GM12864 (cell line): Measurements from ENCODE around the gene SH3D21.

Source experiments
- DNase-seq: peaks from one replicate; pipeline ENCODE4 v3.0.0-alpha.2; 2011; ENCODE audit warnings: low read depth
- H3K4me3 ChIP-seq: 2 replicates; pipeline ENCODE4 v1.5.1; 2011; ENCODE audit warnings: mild to moderate bottlenecking, low read depth, low read length, control low read depth
- CTCF ChIP-seq: IDR thresholded peaks from 2 replicates; pipeline ENCODE4 v1.5.1; 2011; ENCODE audit warnings: low read depth, mild to moderate bottlenecking, moderate library complexity, low read length, control low read depth, inconsistent platforms; ENCODE audit errors: missing control alignments

The SH3D21 gene

DNA sequence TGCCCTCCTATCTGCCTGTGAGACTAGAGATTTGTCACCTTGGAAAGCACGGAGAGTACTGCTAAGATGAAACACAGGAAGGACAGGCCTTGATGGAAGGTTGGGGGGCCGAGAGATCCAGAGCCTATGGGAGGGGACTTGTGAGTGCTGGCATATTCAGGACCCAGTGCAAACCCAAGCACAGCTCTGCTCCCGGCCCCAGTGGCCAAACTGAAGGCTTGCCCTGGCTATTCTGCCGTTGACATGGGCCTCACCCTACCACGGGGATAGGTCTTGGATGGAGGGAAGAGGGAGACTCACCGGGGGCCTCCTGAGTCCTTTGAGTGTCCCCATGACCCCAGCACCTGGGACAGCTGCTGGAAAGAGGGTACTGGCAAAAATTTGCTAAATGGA is 21.9 kb downstream of the SH3D21 start:
- no peak for DNase-seq
- TF ChIP-seq CTCF = no peak
- H3K4me3 ChIP-seq = no peak overlapping the region

- no peak for DNase-seq
- no peak overlapping the region for H3K4me3 ChIP-seq
- TF ChIP-seq CTCF = no peak
Measured at GRCh38 chr1:36328713-36329112, 22.5 kb downstream of the SH3D21 start.

- TF ChIP-seq CTCF = no peak
- DNase-seq = no peak
- H3K4me3 ChIP-seq = no peak overlapping the region
Measured at GRCh38 chr1:36329817-36330216, 23.6 kb downstream of the SH3D21 start.

GRCh38 chr1:36330940-36331339 is 24.8 kb downstream of the SH3D21 start:
- no peak overlapping the region for H3K4me3 ChIP-seq
- DNase-seq = no peak
- no peak for TF ChIP-seq CTCF

DNA sequence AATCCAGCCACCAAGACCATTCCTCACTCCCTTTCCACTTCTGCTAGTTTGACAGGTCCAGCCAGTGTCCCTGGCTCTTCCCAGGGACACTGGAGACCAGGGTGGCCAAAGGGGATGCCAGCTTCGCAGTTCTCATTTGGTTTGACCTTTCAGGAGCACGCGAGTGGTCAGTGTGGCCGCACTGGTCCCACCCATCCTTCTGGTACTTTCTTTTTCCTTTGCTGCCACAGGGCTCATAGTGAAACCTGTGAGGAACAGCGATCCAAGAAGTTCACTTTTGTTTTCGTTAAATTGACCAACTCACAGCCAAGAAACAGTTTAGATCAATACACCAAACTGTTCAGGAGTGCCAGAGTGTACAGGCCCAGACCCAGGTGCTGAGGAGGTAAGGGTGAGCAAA is 31.7 kb downstream of the SH3D21 start:
- DNase-seq = no peak
- no peak for TF ChIP-seq CTCF
- no peak overlapping the region for H3K4me3 ChIP-seq

DNA sequence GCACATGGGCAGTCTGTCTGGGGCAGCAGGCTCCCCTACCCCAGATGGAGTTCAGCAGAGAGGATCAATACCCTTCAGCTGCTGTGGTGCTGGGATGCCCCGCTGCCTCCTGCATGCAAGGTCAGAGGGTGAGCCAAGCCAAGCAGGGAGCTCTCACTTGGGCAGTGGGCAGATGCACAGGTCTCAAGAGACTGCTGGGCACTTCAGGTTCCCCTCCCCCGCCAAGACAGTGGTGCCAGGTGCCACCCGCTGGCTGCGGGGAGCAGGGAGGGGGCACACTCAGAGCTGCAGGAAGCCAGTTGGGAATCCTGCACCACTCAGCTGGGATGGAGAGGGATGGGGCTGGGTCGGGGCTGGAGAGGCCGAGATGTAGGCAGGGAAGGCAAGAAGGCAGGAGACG is 33.0 kb downstream of the SH3D21 start:
- DNase-seq = no peak
- no peak for TF ChIP-seq CTCF
- H3K4me3 ChIP-seq = no peak overlapping the region

DNA sequence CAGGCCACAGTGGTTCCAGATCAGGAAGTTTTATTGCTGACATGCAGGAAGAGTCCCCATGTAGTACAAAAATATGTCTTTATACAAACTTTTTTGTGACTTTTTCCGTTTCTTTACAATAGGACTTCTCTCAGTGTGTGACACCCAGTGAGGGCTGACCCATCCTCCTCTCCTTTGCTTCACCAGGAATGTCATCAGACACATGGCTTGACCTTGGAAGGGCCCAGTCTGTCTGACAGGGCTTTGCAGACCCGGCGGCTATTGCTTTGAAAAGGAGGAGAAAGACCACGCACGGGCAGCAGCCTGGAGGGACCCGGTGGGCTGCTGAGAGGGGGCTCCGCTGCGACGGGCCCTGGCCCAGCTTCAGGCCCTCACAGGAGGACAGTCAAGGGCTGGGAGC is 33.4 kb downstream of the SH3D21 start:
- no peak for TF ChIP-seq CTCF
- DNase-seq = no peak
- no peak overlapping the region for H3K4me3 ChIP-seq
